Muscle of arm (tissue), 12 donors: Measurements from ENCODE around the gene HTR5A. TPM values are rescaled to one million over a fixed set of nuclear protein-coding genes. Genes with fewer than 3 reads are reported as not detected.

Experiments
- polyA plus RNA-seq, 12 donors: library from polyadenylated mRNA; unstranded; fragments of 120-200 nt; gene quantifications; one replicate each; pipeline ENCODE4 v1.2.1, GENCODE V29; 2013; ENCODE audit not compliant: insufficient read length in 12 of 12

HTR5A gene
- polyA plus RNA-seq, 12 donors, result not detected

Other genes with a start within 250 kb of the HTR5A start
- gene PAXIP1, start 67.2 kb upstream of the HTR5A start, polyA plus RNA-seq, result 10 to 100 TPM in 10 of 12 donors, 1 to 10 TPM in 1, not detected in 1; 9.6 to 21.5 (median 13.8) TPM
- gene INSIG1, start 227.6 kb downstream of the HTR5A start, polyA plus RNA-seq, result 10 to 100 TPM in 11 of 12 donors, not detected in 1; 18.9 to 31.4 (median 25.3) TPM